HG03442 (cell line): ENCODE measurements around the gene TENM4.
A peak's percentile ranks its signal among the peaks of the same experiment; 100 is the strongest.

Experiments used
- ATAC-seq: cut with Tn5 transposase; IDR thresholded peaks from one replicate; pipeline ENCODE4 v1.9.1; 2021; ENCODE audit warnings: mild to moderate bottlenecking, moderate library complexity; ENCODE audit not compliant: unreplicated experiment

The TENM4 gene

GRCh38 chr11:78806214-78807004 is 634.4 kb downstream of the TENM4 start:
- no peak for ATAC-seq

- no peak for ATAC-seq
Observed at GRCh38 chr11:78804991-78805390, 635.8 kb downstream of the TENM4 start.

GRCh38 chr11:78803995-78804394 is 636.8 kb downstream of the TENM4 start:
- no peak for ATAC-seq

- no peak for ATAC-seq
Observed at GRCh38 chr11:78802058-78802761, 638.6 kb downstream of the TENM4 start.

GRCh38 chr11:78801161-78801884 is 639.5 kb downstream of the TENM4 start:
- ATAC-seq: no peak

GRCh38 chr11:78800756-78801155 is 640.1 kb downstream of the TENM4 start:
- no peak for ATAC-seq

- ATAC-seq: no peak
Observed at GRCh38 chr11:78800096-78800690, 640.6 kb downstream of the TENM4 start.

- ATAC-seq: peak; percentile 98
Observed at GRCh38 chr11:78798663-78799062, 642.2 kb downstream of the TENM4 start.

GRCh38 chr11:78797559-78797958 is 643.3 kb downstream of the TENM4 start:
- no peak for ATAC-seq

- ATAC-seq: no peak
Observed at GRCh38 chr11:78796956-78797355, 643.9 kb downstream of the TENM4 start.

GRCh38 chr11:78795621-78796261 is 645.1 kb downstream of the TENM4 start:
- no peak for ATAC-seq

GRCh38 chr11:78791964-78792363 is 648.9 kb downstream of the TENM4 start:
- no peak for ATAC-seq

- no peak for ATAC-seq
Observed at GRCh38 chr11:78791254-78791653, 649.6 kb downstream of the TENM4 start.

- no peak for ATAC-seq
Observed at GRCh38 chr11:78790784-78791183, 650.0 kb downstream of the TENM4 start.

GRCh38 chr11:78789375-78789774 is 651.5 kb downstream of the TENM4 start:
- no peak for ATAC-seq

- no peak for ATAC-seq
Observed at GRCh38 chr11:78788533-78788932, 652.3 kb downstream of the TENM4 start.

GRCh38 chr11:78787696-78788095 is 653.1 kb downstream of the TENM4 start:
- no peak for ATAC-seq

GRCh38 chr11:78786746-78787145 is 654.1 kb downstream of the TENM4 start:
- ATAC-seq: no peak

- ATAC-seq: no peak
Observed at GRCh38 chr11:78786086-78786485, 654.7 kb downstream of the TENM4 start.

- no peak for ATAC-seq
Observed at GRCh38 chr11:78784321-78785061, 656.3 kb downstream of the TENM4 start.
